Muscle layer of colon (tissue), 2 donors: Measurements from ENCODE around the gene CHRNB4.

Source experiments
- H3K27ac ChIP-seq: one replicate; pipeline ENCODE4 v1.7.0; 2013; ENCODE audit warnings: low read depth, mild to moderate bottlenecking, low read length, moderate library complexity
- H3K27me3 ChIP-seq, 2 donors: one replicate each; pipeline ENCODE4 v1.7.0; 2013; ENCODE audit warnings: low read length in 2 of 2, mild to moderate bottlenecking in 2 of 2; ENCODE audit not compliant: insufficient read depth in 2 of 2, control insufficient read depth in 1 of 2
- H3K36me3 ChIP-seq: one replicate; pipeline ENCODE4 v1.7.0; 2013; ENCODE audit warnings: mild to moderate bottlenecking, low read length; ENCODE audit not compliant: insufficient read depth
- H3K4me1 ChIP-seq: one replicate; pipeline ENCODE4 v1.7.0; 2013; ENCODE audit warnings: mild to moderate bottlenecking, low read length; ENCODE audit not compliant: insufficient read depth
- H3K4me3 ChIP-seq, 2 donors: one replicate each; pipeline ENCODE4 v1.7.0; 2013; ENCODE audit warnings: low read length in 2 of 2, low read depth in 1 of 2, mild to moderate bottlenecking in 1 of 2, moderate library complexity in 1 of 2
- H3K9ac ChIP-seq: one replicate; pipeline ENCODE4 v1.7.0; 2013; ENCODE audit warnings: low read length
- H3K9me3 ChIP-seq: one replicate; pipeline ENCODE4 v1.7.0; 2013; ENCODE audit warnings: mild to moderate bottlenecking, low read length
- donor health status: abdominal sarcoma.
- donor health status: Adenocarcinoma of cecum.

Gene CHRNB4

GRCh38 chr15:78640527-78641101 lies 396 bp downstream of the CHRNB4 start:
- no peak overlapping the region for H3K9ac ChIP-seq
- H3K27me3 ChIP-seq: no peaks in the 10 kb centered on the region
- peaks cover 6% of the 10 kb centered on the region for H3K4me1 ChIP-seq
- H3K4me3 ChIP-seq: peak overlapping the region; percentile 38 to 61
- no peak overlapping the region for H3K27ac ChIP-seq
- H3K36me3 ChIP-seq: no peaks in the 10 kb centered on the region
- H3K9me3 ChIP-seq: no peaks in the 10 kb centered on the region

DNA sequence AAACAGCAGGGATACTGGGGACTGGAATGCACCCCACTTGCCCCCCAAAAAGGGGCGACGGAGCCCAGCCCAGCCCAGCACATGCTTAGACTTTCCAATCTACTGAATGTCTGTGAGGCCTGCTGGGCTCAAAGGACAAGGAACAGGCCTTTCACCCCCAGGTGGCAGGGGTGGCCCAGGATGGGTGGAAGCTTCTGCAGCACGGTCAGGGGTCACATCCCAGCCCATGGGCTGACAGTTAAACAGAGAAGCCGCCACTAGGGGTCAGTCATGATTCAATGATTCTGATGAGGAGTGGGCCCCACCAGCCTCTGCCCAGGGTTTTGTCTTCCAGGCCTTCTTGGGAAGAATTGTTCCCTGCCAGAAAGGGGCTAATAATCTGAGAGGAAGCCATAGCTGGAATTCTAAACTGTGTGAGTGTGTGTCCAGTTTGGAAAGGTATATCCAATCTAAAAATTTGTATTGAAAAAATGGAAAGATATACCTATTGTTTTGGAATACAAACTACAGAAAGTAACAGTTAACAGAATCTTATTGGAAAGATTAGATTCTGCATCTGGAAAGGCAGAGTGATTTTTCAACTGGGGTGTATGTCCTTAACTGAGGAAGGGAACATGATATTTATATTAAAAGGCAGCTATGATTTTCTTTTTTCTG lies 2.2 kb downstream of the CHRNB4 start:
- Histone ChIP-seq H3K4me3 (no peak overlapping the region), H3K4me1 (peaks cover 6% of the 10 kb centered on the region), H3K9ac (no peak overlapping the region)

GRCh38 chr15:78637776-78638435 lies 3.1 kb downstream of the CHRNB4 start:
- Histone ChIP-seq H3K27me3 (no peaks in the 10 kb centered on the region), H3K9me3 (peaks cover 8% of the 10 kb centered on the region), H3K4me3 (no peak overlapping the region), H3K9ac (no peak overlapping the region), H3K4me1 (peaks cover 6% of the 10 kb centered on the region), H3K36me3 (no peaks in the 10 kb centered on the region), H3K27ac (no peak overlapping the region)

More for the DNA sequence above, 2.2 kb downstream of the CHRNB4 start:
- peaks cover under 1% of the 10 kb centered on the region for H3K9me3 ChIP-seq
- no peaks in the 10 kb centered on the region for H3K36me3 ChIP-seq
- no peaks in the 10 kb centered on the region for H3K27me3 ChIP-seq
- no peak overlapping the region for H3K27ac ChIP-seq

GRCh38 chr15:78636378-78636859 lies 4.6 kb downstream of the CHRNB4 start:
- no peak overlapping the region for H3K27ac ChIP-seq
- H3K4me1 ChIP-seq: peaks cover 6% of the 10 kb centered on the region
- no peaks in the 10 kb centered on the region for H3K27me3 ChIP-seq
- H3K36me3 ChIP-seq: no peaks in the 10 kb centered on the region
- H3K9me3 ChIP-seq: peaks cover 8% of the 10 kb centered on the region
- H3K9ac ChIP-seq: no peak overlapping the region
- H3K4me3 ChIP-seq: no peak overlapping the region

GRCh38 chr15:78635346-78635745 lies 5.7 kb downstream of the CHRNB4 start:
- Histone ChIP-seq H3K4me3 (no peak overlapping the region), H3K27me3 (no peaks in the 10 kb centered on the region), H3K4me1 (peaks cover 3% of the 10 kb centered on the region), H3K27ac (no peak overlapping the region), H3K9me3 (peaks cover 8% of the 10 kb centered on the region), H3K36me3 (no peaks in the 10 kb centered on the region), H3K9ac (no peak overlapping the region)

DNA sequence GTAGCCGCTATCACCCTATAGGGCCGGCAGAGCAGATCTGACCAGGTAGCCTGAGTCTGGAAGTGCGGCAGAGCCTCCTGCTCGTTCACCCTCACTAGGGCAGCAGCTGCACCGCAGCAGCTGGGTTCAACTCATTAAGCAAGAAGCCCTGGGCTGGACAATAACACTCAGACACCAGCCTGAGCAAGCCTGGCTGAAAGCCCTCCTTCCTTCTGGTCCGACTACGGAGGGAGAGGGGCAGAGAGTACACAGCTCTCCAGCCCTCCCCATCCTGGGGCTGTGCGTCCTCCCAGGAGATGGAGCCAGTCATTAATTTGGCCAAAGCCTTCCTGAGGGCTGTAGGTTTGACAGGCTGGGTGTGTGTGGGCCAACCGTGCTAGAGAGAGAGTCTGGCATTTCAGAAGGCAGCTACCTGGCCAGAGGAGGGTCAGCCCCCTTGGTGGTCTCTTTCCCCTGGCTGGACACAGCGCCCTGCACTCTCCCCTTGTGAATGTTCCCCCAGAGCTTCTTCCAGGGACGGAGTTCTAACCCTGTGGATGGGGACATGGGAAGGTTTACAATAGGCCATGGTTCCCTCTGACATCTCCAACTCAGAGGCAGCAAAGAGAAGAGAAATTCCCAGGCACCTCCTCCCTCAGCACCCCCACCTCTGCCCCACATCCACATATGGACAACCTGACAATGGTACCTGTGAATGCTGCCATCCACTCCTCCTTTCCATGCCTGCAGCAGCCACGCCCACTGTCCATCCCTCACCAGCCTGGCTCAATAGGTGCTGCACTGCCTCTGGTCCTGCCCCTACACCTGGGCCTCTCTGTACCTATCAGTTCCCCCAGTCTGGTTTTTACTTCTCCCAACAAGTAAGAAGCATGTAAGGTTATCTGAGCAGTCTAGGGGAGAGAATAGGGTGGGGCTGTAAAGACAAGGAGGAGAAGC lies 6.5 kb downstream of the CHRNB4 start:
- Histone ChIP-seq H3K36me3 (no peaks in the 10 kb centered on the region), H3K27ac (no peak overlapping the region)

GRCh38 chr15:78633348-78633747 lies 7.7 kb downstream of the CHRNB4 start:
- Histone ChIP-seq H3K27me3 (no peaks in the 10 kb centered on the region), H3K27ac (no peak overlapping the region), H3K36me3 (no peaks in the 10 kb centered on the region), H3K4me1 (no peaks in the 10 kb centered on the region), H3K9ac (no peak overlapping the region), H3K4me3 (no peak overlapping the region), H3K9me3 (peaks cover 8% of the 10 kb centered on the region)

More for the DNA sequence above, 6.5 kb downstream of the CHRNB4 start:
- Histone ChIP-seq H3K4me1 (no peaks in the 10 kb centered on the region), H3K27me3 (no peaks in the 10 kb centered on the region), H3K9me3 (peaks cover 8% of the 10 kb centered on the region), H3K9ac (no peak overlapping the region), H3K4me3 (no peak overlapping the region)

DNA sequence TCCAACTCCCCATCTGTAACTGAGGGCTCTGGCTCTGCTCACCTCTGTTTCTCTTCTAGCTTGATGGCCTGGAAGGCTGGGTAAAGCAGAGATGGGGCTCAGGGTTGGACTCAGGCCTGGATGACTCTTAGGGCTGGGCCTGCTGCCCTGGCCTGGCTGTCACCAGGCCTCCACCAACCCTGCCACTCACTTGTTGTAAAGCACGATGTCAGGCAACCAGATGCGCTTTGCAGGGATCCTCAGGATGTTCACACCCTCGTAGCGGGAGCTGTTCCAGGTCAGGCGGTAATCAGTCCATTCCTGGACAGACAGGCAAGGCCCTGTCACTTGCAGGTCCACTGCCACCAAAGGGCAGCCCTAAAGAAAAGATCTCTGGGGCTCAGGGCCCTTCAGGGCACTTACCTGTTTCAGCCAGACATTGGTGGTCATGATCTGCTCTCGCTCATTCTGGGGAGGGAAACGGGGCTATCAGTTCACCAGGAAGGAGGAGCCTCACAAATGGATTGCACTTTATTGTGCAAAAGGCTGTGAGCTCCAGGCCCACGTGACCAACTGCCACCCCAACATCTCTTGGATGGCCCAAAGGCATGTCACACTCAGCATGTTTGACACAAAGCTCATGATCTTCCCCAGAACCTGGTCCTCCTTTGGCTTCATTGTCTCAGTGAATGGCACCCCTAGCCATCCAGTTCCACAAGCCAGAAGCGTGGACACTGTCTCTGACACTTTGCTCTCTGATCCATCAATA lies 9.9 kb downstream of the CHRNB4 start:
- Histone ChIP-seq H3K36me3 (no peaks in the 10 kb centered on the region), H3K4me3 (no peak overlapping the region), H3K9me3 (peaks cover 8% of the 10 kb centered on the region), H3K9ac (no peak overlapping the region), H3K27ac (no peak overlapping the region), H3K4me1 (no peaks in the 10 kb centered on the region), H3K27me3 (no peaks in the 10 kb centered on the region)

DNA sequence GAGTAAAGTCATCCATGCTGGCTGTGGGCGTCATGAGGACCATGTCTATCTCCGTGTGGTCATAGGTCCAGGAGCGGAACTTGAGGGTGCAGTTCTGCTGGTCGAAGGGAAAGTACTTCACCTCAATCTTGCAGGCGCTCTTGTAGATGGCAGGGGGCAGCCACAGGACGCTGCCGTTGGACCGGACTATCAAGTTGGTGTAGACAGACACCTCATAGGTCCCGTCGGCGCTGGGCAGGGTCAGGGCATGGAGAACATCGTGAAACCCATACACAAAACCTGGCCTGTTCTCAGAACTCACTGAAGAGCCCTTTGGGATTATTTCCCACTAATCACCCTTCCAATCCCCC lies 11.3 kb downstream of the CHRNB4 start:
- no peak overlapping the region for H3K9ac ChIP-seq
- peaks cover 8% of the 10 kb centered on the region for H3K9me3 ChIP-seq
- H3K27me3 ChIP-seq: no peaks in the 10 kb centered on the region
- H3K27ac ChIP-seq: no peak overlapping the region
- H3K4me3 ChIP-seq: no peak overlapping the region
- no peaks in the 10 kb centered on the region for H3K36me3 ChIP-seq
- H3K4me1 ChIP-seq: no peaks in the 10 kb centered on the region

- Histone ChIP-seq H3K4me1 (no peaks in the 10 kb centered on the region), H3K9ac (no peak overlapping the region), H3K27ac (no peak overlapping the region), H3K27me3 (no peaks in the 10 kb centered on the region), H3K9me3 (peaks cover 8% of the 10 kb centered on the region), H3K4me3 (no peak overlapping the region), H3K36me3 (no peaks in the 10 kb centered on the region)
Measured at GRCh38 chr15:78629031-78629715, 11.8 kb downstream of the CHRNB4 start.
